HG03064 (cell line): ENCODE results near the gene GAS7.

Experiments used
- ATAC-seq: cut with Tn5 transposase; IDR thresholded peaks from one replicate; pipeline ENCODE4 v1.9.1; 2021; ENCODE audit warnings: low read depth; ENCODE audit not compliant: unreplicated experiment

The GAS7 gene

DNA sequence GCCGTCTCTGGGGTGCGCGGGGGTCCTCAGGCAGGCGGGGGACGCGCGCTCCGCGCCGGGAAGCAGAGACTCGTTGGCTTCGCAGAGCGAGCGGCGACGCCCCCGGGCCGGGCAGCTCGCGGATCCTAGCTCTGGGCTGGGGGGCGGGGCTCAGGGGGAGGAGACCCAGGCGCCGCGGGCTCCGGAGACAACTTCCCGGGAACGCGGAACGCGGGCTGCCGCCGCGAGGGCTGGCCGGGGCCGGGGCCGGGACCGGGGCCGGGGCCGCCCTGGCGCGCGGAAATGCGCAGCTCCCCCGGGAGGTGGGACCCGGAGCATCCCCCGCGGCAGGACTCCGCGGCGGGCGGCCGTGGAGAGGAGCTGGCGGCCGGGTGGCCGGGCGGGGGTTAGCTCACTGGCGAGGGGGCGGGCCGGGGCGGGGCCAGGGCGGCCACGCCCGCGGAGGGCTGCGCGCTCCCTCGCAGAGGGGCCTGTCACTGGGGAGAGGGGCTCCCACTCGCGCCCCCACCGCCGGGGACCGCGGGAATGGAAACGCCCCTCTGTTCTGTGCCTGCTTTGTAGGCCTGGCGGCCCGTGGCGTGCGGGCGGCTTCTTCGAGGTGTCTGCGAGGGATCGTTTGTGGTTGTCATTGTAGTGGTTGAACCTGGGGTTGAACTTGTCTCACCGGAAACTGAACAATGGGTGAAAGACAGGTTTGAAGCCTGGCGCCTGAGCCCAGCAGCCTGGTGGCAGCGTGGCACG is at the start of gene GAS7:
GAS7 (minus strand) TSS at position 98 of the 741 bp plus-strand sequence.
- ATAC-seq: no peak

DNA sequence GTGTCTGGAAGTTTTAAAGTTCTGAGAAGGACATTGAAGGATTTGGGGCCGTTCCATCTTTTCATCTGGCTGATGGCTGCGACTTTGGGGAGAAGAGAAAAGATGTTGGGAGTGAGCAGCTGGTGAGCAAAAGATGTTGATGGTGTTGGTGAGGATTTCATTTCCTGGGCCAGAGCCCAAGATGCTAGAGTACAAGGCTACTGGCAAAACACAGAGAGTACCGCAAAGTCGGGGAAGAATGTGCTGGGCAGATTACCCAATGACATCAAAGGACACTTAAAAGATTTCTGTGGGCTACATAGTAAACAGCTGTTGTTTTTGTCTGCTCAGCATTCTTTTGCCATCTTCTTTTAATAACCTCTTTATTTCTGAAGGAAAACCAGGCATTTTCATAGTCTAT is 49.4 kb upstream of the GAS7 start:
- no peak for ATAC-seq

DNA sequence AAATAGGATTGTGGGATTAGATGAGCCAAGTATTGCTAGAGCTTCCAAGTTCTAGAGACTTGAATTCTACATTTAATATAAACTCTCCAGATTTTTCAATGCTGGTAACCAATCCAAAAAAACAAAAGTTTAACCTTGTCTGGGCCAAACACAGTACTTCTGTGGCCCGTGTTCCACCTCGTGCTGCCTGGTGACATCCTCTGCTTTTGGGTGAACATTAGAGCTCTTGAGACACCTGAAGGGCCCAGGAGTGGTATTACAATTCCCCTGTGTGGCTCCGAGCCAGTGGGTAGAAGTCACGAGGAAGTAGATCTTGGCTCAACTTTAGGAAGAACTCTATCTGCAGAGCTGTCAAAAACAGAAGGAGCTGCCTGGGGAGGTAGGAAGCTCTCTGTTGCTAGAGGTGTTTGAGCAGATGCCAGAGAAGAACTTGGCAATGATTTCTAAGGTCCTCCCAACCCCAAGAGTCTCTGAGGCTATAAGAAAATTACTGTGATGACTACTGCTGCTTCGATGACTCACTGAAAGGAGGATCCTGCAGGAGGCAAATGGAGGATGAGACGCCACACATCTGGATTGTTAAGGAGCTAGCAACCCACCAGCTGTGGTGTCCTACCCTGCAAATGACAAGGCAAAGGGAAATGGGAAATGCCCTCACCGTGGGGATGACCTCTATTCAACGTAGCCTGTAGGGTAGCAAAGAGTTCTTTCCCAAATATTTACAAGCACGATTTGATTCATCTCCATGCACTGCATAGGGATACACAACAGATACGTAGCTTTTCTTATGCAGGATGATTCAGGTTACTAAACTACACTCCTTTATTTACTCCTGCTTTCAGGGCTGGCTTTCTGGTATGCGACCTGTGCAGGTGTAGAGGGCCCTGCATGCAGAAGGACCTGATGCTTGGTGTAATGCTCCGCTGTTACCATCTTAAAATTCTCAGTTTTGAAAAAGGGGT is 45.8 kb upstream of the GAS7 start:
- ATAC-seq: no peak

DNA sequence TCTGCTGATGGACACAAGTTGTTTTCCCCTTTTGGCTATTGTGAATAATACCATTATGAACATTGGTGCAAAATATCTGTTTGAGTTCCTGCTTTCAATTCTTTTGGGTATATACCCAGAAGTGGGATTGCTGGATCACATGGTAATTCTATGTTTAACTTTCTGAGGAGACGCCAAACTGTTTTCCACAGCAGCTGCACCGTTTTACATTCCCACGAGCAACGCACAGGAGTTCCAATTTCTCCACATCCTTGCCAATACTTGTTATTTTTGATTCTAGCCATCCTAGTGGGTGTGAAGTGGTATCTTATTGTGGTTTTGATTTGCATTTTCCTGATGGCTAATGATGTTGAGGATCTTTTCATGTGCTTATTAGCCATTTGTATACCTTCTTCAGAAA is 43.4 kb upstream of the GAS7 start:
- no peak for ATAC-seq

DNA sequence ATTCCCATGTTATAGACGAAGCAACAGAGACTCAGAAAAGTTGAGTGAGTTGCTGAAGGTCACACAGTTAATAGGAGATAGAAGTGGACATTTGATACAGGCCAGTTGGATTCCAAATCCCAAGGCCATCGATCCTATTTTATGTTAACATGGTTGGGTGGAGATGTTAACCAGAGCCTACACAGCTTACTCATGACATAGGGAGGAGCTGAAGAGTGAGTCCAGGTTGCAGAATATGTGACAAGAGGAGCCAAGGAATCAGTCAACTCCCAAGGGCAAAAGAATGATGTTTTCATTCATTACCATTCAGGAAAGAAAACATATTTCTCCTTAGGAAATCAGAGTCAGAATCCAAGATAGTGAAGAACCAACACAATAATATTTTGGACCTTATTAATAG is 40.3 kb upstream of the GAS7 start:
- ATAC-seq: no peak

DNA sequence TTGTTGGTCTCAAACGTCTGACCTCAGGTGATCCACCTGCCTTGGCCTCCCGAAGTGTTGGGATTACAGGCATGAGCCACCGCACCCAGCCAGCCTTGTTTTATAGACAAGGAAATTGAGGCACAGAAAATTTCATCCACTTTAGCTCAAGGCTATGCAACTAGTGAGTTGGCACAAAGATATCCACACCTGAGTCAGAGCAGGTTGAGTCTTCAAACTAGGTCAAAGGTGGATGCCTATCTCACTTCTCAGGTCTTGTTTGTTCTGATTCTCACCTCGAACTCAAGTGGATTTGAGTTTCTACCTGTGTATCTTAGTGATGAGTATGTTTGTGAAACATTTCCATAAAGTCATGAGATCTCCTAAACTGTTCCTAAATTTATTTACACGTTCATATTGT is 35.6 kb upstream of the GAS7 start:
- no peak for ATAC-seq

DNA sequence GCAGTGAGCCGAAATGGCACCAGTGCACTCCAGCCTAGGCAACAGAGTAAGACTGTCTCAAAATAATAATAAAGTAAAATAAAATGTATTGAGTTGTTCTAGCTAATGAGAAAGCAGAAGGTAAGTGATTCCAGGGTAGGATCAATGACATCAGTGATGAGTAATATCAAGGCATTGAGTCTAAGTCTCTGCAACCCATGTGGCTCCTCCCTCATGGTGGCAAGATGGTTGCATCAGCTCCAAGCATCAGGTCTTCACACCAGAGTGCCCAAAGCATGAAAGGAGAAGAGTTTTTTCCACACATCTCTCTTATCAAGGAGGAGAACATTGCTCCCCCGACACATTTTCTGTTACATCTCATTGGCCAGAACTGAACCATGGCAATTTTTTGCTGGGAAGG is 34.8 kb upstream of the GAS7 start:
- ATAC-seq: no peak

DNA sequence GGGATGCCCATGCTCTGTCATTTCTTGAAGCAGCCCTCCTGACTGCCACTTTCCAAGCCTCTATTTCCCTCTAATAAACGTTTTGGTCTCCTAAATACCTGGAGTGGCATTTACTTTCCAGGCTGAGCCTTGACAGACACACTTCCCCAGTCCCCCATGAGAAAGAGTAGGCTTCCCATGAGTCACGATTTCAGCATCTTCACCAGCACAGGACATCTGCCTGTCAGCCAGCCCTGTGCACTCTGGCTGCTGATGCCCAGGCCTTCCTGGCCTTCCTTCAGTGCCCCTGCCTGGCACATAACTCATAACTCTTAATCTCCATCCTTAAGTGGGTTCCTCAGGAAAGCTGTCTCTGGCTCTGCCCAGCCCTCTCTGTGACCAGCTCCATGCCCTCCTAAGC is 30.8 kb upstream of the GAS7 start:
- no peak for ATAC-seq

DNA sequence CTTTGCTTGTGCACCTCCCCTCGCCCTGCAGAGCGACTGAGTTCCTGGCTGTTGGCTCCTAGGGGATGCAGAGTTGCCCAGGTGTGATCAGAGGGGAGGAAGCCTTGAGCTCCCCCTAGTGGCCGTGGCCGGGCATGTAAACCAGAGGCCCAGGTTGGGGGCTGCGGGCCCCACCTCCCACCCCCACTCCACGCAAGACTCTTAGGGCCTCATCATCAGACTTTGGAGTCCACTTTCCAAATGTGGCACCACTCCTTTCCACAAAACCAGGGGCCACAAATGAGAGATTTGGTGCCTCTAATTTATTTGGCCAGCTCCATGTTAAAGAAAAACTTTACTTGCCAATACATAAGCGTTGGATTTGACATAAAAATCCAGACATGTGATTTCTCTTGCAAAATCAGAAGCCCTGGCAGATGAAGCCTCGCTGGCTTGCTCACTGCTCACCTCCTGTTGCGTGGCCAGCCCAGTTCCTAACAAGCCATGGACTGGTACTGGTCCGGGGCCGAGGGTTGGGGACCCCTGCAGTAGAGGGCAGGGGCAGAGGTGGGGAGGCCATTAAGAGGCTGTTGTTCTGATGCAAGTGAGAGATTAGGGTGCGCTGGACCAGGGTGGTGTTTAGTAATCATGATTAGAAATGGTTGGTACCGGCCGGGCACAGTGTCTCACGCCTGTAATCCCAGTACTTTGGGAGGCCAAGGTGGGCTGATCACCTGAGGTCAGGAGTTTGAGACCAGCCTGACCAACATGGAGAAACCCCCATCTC is 28.7 kb upstream of the GAS7 start:
- ATAC-seq: no peak

DNA sequence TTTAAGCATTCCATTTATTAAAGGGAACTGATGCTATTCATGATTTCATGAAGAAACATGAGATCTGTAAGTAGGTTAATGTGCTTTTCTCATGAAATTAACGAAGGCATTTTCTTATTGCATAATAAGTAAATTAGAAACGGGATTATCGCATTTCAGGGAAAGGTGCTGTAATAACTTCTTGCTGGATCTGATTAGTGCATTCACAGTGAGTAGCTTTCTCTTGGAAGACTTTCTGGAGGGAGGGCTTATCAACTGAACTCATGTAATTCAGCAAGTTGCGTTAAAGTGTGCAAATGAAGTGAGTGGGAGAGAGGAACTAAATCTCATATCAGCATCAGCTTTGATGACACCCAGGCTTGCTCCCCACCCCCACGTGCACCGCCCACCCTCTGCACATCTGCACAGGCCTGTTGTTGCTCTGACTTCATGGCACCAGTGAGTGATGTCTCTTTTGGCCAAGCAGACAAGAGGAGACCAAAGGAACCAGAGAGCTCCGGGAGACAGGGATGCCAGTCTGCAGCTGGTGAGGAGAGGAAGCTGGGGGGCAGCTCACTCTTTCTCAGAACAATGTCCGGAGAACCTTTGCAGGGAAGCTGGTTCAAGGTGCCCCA is 26.3 kb upstream of the GAS7 start:
- ATAC-seq: no peak

DNA sequence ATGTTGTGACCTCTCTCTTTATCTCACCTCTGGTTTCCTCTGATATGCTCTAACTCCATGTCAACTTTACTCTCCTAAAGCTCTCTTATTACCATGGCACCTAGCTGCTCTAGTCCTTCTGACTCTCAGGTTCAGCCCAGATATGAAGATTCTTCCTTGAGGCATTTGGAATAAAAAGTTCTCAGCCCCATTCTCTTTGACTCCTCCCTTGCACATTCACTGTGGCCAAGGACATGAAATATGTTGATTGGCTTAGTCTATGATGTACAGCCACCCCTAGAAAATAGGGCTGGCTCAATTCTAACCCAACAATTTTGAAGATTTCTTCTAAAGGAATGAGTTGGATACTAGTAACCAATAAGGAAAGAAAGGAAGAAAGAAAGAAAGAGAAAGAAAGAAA is 20.8 kb upstream of the GAS7 start:
- no peak for ATAC-seq

DNA sequence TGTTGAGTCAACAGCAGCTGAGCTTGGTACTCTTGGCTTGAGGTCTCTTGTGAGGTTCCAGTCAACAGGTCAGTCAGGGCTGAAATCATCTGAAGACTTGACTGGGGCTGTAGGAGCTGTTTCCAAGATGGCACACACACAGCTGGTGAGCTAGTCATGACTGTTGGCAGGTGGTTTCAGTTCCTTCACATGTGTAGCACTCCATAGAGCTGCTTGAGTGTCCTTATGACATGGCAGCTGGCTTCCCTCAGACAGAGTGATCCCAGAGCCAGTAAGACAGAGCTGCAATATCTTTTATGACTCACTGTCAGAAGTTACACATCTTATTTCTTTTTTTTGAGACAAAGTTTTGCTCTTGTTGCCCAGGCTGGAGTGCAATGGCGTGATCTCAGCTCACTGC is 19.5 kb upstream of the GAS7 start:
- no peak for ATAC-seq

DNA sequence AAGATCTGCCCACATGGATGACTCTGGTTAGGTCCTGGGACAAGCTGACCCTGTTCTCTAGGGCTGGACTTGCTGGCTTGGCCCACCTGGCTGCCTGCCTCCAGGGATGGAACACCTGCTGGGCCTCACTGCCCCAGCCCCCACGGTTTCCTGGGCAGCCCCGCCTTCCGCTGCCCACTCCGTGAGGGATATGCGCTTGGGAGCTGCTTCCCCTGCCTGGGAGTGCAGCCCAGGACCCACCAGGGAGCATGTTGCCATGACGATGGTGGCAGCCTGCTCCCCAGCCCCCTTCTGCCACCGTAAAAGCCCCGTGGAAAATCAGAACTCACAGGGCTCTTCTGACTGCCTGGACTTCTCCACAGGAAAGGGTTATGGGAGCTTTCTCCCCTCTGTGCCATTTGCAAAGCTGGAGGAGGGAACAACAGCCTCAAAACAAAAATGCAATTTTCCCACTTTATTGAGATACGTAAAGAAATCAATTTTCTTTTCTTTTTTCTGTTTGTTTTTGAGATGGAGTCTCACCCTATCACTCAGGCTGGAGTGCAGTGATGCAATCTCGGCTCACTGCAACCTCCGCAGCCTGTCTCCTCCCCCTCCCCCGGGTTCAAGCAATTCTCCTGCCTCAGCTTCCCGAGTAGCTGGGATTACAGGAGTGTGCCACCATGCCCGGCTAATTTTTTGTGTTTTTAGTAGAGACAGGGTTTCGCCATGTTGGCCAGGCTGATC is 18.0 kb upstream of the GAS7 start:
- no peak for ATAC-seq

DNA sequence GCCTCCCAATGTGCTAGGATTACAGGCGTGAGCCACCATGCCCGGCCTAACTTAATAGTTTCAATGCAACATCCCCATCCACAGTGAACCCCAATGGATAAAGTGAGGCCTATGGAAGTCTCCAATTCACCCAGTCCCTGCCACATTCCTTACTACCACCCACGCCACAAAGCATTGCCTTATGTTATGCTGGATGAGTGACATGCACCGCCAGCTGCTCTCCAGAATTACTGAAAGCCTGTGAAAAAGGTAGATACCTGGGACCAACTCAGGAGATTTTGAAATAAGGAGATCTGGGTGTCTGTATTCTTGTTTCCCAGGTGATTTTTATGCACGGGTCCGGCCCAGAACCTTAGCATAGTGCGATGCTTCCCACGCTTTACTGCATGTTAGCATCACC is 16.9 kb upstream of the GAS7 start:
- no peak for ATAC-seq

DNA sequence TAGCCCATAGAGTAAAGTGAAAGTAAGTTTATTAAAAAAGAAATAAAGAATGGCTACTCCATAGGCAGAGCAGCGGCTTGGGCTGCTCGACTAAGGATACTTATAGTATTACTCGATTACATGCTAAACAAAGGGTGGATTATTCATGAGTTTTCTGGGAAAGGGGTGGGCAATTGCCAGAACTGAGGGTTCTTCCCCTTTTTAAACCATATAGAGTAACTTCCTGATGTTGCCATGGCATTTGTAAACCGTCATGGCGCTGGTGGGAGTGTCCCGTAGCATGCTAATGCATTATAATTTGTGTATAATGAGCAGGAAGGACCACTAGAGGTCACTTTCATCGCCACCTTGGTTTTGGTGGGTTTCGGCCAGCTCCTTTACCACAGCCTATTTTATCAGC is 13.3 kb upstream of the GAS7 start:
- ATAC-seq: no peak

DNA sequence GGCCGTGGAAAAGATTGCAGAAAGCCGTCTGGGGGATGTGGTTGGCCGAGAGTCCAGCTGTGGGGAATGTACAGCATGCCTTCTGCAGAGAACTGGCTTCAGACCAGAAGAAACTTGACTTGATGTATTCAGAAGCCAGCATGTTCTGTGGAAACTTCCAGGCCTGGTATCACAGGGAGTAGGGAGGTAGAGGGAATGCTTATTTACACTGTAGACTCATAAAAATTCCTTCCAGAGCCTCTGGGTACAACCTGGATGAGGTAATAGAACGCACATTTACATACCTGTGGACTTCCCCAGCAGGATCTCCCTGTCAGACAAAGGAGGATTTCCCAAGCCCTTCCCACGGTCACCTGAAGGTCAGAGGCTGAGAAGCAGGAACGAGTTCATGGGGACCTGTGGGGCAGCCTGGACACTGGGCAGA is 11.8 kb upstream of the GAS7 start:
- ATAC-seq: no peak

DNA sequence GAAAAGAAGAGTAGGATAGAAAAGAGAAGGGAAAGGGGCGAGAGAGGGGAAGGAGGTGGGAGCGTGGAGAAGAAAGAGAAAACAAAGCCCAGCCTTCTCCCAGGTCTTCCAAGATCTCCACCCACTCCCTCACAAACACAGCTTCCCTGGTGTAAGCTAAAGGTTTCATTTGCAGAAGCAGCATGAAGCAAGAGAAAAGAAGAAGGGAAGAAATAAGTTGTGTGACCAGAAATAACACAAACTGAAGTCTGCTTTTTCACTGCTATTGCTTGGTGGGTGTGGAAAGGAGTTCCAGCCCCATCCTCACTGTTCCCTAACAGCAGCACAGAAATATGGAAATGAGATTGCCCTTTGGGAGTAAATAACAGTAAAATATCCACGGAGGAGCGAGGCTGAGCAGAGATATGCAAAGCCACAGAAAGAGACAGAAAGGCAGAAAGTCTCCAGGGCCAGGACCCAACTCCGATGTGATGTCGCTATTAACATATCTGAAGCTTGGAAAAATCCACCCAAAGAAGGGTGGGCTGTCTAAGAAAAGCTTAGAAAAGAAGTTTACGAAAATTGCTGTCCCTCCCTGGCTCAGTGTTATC is 10.3 kb upstream of the GAS7 start:
- ATAC-seq: no peak

DNA sequence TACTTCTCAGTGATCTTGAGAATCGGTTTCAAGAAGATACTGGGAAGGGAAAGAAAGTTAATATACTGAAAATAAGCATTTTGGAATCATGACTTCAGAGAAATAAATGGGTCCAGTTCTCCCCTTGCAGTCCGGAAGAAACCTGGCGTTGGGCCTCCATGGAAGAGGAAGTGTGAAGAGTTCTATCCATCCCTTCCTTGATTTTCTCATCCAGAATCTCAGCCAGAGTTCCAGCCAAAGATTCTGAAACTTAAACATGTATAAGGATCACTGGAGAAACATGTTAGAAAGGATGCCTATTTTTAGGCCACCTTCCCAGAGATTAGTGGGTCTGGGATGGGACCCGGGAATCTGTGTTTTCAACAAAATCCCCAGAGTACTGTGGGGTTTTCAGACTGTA is 8.7 kb upstream of the GAS7 start:
- no peak for ATAC-seq

DNA sequence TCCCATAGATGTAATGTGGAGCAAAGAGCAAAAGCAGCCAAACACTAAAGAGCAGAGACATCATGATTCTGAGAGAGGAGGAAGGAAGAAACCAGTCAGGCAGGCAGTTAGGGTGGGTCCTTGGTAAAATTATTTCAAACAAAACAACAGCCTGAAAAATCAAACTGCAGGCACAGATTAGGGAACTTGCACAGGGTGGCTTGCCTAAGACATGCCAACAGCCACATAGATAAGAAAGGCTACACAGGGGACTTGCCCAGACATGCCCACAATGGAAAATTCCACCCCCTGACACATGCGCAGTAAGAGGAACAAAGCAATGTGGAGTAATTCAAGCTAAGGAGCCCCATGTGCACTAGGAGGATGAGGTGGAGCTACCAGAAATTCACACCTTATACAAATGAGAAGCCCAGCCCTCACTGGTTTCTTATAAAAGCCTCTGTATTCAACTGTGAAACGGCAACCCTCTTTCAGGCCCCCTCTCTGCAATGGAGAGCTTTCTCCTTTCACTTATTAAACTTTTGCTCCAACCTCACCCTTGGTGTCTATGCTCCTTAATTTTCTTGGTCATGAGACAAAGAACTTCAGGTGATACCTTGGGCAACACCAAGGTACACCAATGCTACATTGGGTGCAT is 7.3 kb upstream of the GAS7 start:
- ATAC-seq: no peak
